Measurements from ENCODE around the gene FGF12. TPM values are rescaled to one million over a fixed set of nuclear protein-coding genes. Genes with fewer than 3 reads are reported as not detected.

The FGF12 gene
- total RNA-seq, 1 experiment from 2014 or later = 0.07 TPM

GRCh38 chr3:192444096-192444790, 283.1 kb downstream of the FGF12 start:
- ATAC-seq (peak; percentile 92), DNase-seq (ENCODE audit: low read depth, low spot score) (peak; percentile 36)
- Histone ChIP-seq H3K4me3 (replicated peaks in 1 of 2; ENCODE audit: low read depth in 1 of 2, low read length in 2 of 2) (no peak overlapping the region), H3K27ac (ENCODE audit: low read depth, low read length) (no peak overlapping the region), H2AFZ (ENCODE audit: low read depth, low read length, poor library complexity, severe bottlenecking) (no peak overlapping the region), H3K4me2 (ENCODE audit: low read length) (no peak overlapping the region), H3K79me2 (ENCODE audit: insufficient read depth, low read length) (no peaks in the 10 kb centered on the region), H3K4me1 (ENCODE audit: control insufficient read depth in 1 of 2, insufficient read depth in 2 of 2, low read length in 2 of 2) (no peaks in the 10 kb centered on the region), H3K27me3 (ENCODE audit: insufficient read depth, low read length) (peaks cover 64% of the 10 kb centered on the region), H3K36me3 (ENCODE audit: control insufficient read depth in 1 of 2, insufficient read depth in 2 of 2, low read length in 2 of 2) (no peaks in the 10 kb centered on the region), H3K9me2 (ENCODE audit: insufficient read depth) (no peaks in the 10 kb centered on the region), H4K20me1 (ENCODE audit: insufficient read depth) (no peaks in the 10 kb centered on the region), H3K9me3 (ENCODE audit: control insufficient read depth in 1 of 2, insufficient read depth in 1 of 2, low read depth in 1 of 2, low read length in 2 of 2) (no peaks in the 10 kb centered on the region), H3K9ac (ENCODE audit: low read length) (no peak overlapping the region)
- RAD21 ChIA-PET (ENCODE audit: low non-redundant PET in 1 of 2, low total read pairs in 2 of 2, uncharacterized antibody in 2 of 2, unreplicated experiment in 2 of 2) = no interaction called here
- no peak for TF ChIP-seq SIN3A (IDR thresholded peaks at IDR 0.05; ENCODE audit: low read depth)
- peak; percentile 71 to 99 (median 93) for TF ChIP-seq CTCF (IDR thresholded peaks at IDR 0.05 in 2 of 3, conservative IDR thresholded peaks at IDR 0.05 in 1 of 3; ENCODE audit: borderline replicate concordance in 1 of 3, insufficient read depth in 1 of 3, low read depth in 2 of 3, low read length in 2 of 3)
- TF ChIP-seq CBX3 (IDR thresholded peaks at IDR 0.05; ENCODE audit: low read depth) = no peak
- no peak for TF ChIP-seq ZBTB33 (IDR thresholded peaks at IDR 0.05; ENCODE audit: extremely low read depth, insufficient replicate concordance, low read length)
- peak; percentile 93 for TF ChIP-seq RAD21 (IDR thresholded peaks at IDR 0.05; ENCODE audit: low read depth)
- no peak for TF ChIP-seq CEBPB (IDR thresholded peaks at IDR 0.05; ENCODE audit: low read depth)
- POLR2A ChIA-PET = no interaction called here
- CTCF ChIA-PET = interaction anchor here (0.7 to 3.0 kb wide), 22 partner anchors 8 to 1308 kb away, joined by 3 to 23 read pairs (median 4); no protein-coding TSS in a partner anchor
- intact Hi-C loops (cut with micrococcal nuclease) = loop anchor here (1.0 to 10.0 kb wide), 6 partner anchors 256 to 1309 kb away; no protein-coding TSS in a partner anchor
- no TSS peak for BruUV-seq (replicated peaks)
